ENCODE data around the gene TAF11. TPM values are rescaled to one million over a fixed set of nuclear protein-coding genes. Genes with fewer than 3 reads are reported as not detected.

TAF11 gene
- total and polyA plus RNA-seq, 2 donors (not counting 3 experiments of a cell fraction or from before 2014, with no cell fraction given) = 30.7 to 37.1 TPM

- intact Hi-C loops (cut with micrococcal nuclease) (loop anchor here (10.0 kb wide), 1 partner anchor 277 kb away; the partner anchor contains the start of gene TCP11), dilution Hi-C loops (cut with MboI; ENCODE audit: extremely low pct_ligation_motif_present, low sequenced_read_pairs) (no loop called here)
- POLR2A ChIA-PET = no interaction called here
- H3K4me2 ChIP-seq (ENCODE audit: insufficient read depth, low read length) = no peak overlapping the region
- no peak overlapping the region for H3K9ac ChIP-seq (replicated peaks; ENCODE audit: extremely low read depth, insufficient read depth, low read length)
- no peak overlapping the region for H3K27ac ChIP-seq (ENCODE audit: insufficient read depth, low read depth, low read length)
- peaks cover 0 to 17% of the 10 kb centered on the region in 2 experiments for H3K36me3 ChIP-seq (ENCODE audit: control insufficient read depth in 2 of 2, extremely low read depth in 1 of 2, insufficient read depth in 2 of 2, low read length in 2 of 2)
- no peaks in the 10 kb centered on the region for H3K79me2 ChIP-seq (ENCODE audit: control insufficient read depth, insufficient read depth, low read length)
- TF ChIP-seq POLR2AphosphoS5 (IDR thresholded peaks at IDR 0.05; ENCODE audit: insufficient read depth, low read depth, low read length) (no peak), MYC (IDR thresholded peaks at IDR 0.05; ENCODE audit: low read depth, low read length) (no peak), POLR2A (IDR thresholded peaks at IDR 0.05; ENCODE audit: low read depth, low read length) (no peak), EZH2 (IDR thresholded peaks at IDR 0.05; ENCODE audit: borderline replicate concordance, low read depth, low read length, severe bottlenecking) (no peak), FOS (IDR thresholded peaks at IDR 0.05; ENCODE audit: borderline replicate concordance, insufficient read depth, low read length) (no peak), MAX (IDR thresholded peaks at IDR 0.05; ENCODE audit: insufficient read depth, insufficient read length) (no peak), JUN (IDR thresholded peaks at IDR 0.05; ENCODE audit: borderline replicate concordance, insufficient read depth, insufficient read length, low read depth) (no peak), GATA2 (IDR thresholded peaks at IDR 0.05; ENCODE audit: insufficient read depth, insufficient read length, low read depth, low read length) (no peak), CTCF (IDR thresholded peaks at IDR 0.05; ENCODE audit: extremely low read depth in 1 of 2, insufficient read depth in 1 of 2, low read depth in 1 of 2, low read length in 2 of 2) (no peak)
- DNase-seq (ENCODE audit: low read depth, low spot score) (no peak), FAIRE-seq (no peak)
- no peaks in the 10 kb centered on the region for H3K27me3 ChIP-seq (ENCODE audit: control insufficient read depth in 2 of 2, insufficient read depth in 2 of 2, low read length in 2 of 2)
- CTCF ChIA-PET = interaction anchor here (1.0 to 1.9 kb wide), 3 partner anchors 272 to 373 kb away, joined by 4 to 5 read pairs (median 4); no protein-coding TSS in a partner anchor
- no peaks in the 10 kb centered on the region for H3K9me1 ChIP-seq (replicated peaks; ENCODE audit: control insufficient read depth, extremely low read depth, insufficient read depth, low read length)
- no peak overlapping the region for H3K4me3 ChIP-seq (replicated peaks in 1 of 3; ENCODE audit: insufficient read depth in 1 of 3, low read depth in 1 of 3, low read length in 3 of 3)
- peaks cover 22% of the 10 kb centered on the region for H3K4me1 ChIP-seq (ENCODE audit: control insufficient read depth, extremely low read depth, insufficient read depth, low read length)
- H2AFZ ChIP-seq (ENCODE audit: low read depth, low read length) = no peak overlapping the region
- BruUV-seq (replicated peaks) = no TSS peak
- H4K20me1 ChIP-seq (replicated peaks; ENCODE audit: control insufficient read depth, extremely low read depth, insufficient read depth, low read length) = no peaks in the 10 kb centered on the region
- no peaks in the 10 kb centered on the region for H3K9me3 ChIP-seq (replicated peaks; ENCODE audit: control insufficient read depth, insufficient read depth, low read length)
Measured at GRCh38 chr6:34867484-34867883, 20.4 kb downstream of the TAF11 start.

All from endothelial cell of umbilical vein (primary cell).